ENCODE data around the gene CDK9.

CDK9 gene

GRCh38 chr9:127776195-127776923 is 9.5 kb upstream of the CDK9 start:
- Histone ChIP-seq H3K27ac (ENCODE audit: low read depth, low read length) (no peak overlapping the region), H2BK12ac (ENCODE audit: low read length) (no peak overlapping the region), H3K79me1 (ENCODE audit: low read length) (no peaks in the 10 kb centered on the region), H3K27me3 (ENCODE audit: insufficient read depth, low read length) (no peaks in the 10 kb centered on the region), H2AFZ (ENCODE audit: insufficient read depth, low read length, poor library complexity) (no peak overlapping the region), H3K14ac (ENCODE audit: low read length) (no peak overlapping the region), H4K91ac (ENCODE audit: low read depth, low read length) (no peak overlapping the region), H3K23ac (ENCODE audit: low read length) (no peak overlapping the region), H2BK120ac (ENCODE audit: insufficient read depth, low read length, poor library complexity) (no peak overlapping the region), H3K9ac (ENCODE audit: low read length) (no peak overlapping the region), H3K36me3 (ENCODE audit: control insufficient read depth in 1 of 2, insufficient read depth in 2 of 2, low read length in 2 of 2) (no peaks in the 10 kb centered on the region), H3K4me2 (ENCODE audit: low read length) (no peak overlapping the region), H3K4me1 (ENCODE audit: control insufficient read depth in 1 of 2, insufficient read depth in 2 of 2, low read length in 2 of 2) (peaks cover 0 to 2% of the 10 kb centered on the region in 2 experiments), H4K8ac (ENCODE audit: low read depth, low read length) (no peak overlapping the region), H3K79me2 (ENCODE audit: control insufficient read depth, insufficient read depth, low read length, poor library complexity) (no peaks in the 10 kb centered on the region), H2BK5ac (ENCODE audit: low read depth, low read length, poor library complexity) (no peak overlapping the region), H4K12ac (ENCODE audit: low read depth, low read length) (no peak overlapping the region), H3K18ac (ENCODE audit: low read length) (no peak overlapping the region), H2AK5ac (ENCODE audit: low read length) (no peak overlapping the region), H3K9me3 (ENCODE audit: insufficient read depth, low read depth, low read length) (peaks cover 2% of the 10 kb centered on the region), H3K4ac (ENCODE audit: low read depth, low read length) (no peak overlapping the region), H3K4me3 (ENCODE audit: low read depth, low read length) (no peak overlapping the region)
- no peak for DNase-seq
- WGBS (ENCODE audit: extremely low coverage, insufficient coverage, insufficient read length): no CpG with 5 or more reads among the region's 15 CpGs

GRCh38 chr9:127776924-127777289 is 8.9 kb upstream of the CDK9 start:
- Histone ChIP-seq H3K36me3 (ENCODE audit: control insufficient read depth in 1 of 2, insufficient read depth in 2 of 2, low read length in 2 of 2) (no peaks in the 10 kb centered on the region), H3K9ac (ENCODE audit: low read length) (no peak overlapping the region), H3K79me2 (ENCODE audit: control insufficient read depth, insufficient read depth, low read length, poor library complexity) (no peaks in the 10 kb centered on the region), H3K23ac (ENCODE audit: low read length) (no peak overlapping the region), H3K14ac (ENCODE audit: low read length) (no peak overlapping the region), H4K8ac (ENCODE audit: low read depth, low read length) (no peak overlapping the region), H3K18ac (ENCODE audit: low read length) (no peak overlapping the region), H3K27ac (ENCODE audit: low read depth, low read length) (no peak overlapping the region), H2BK12ac (ENCODE audit: low read length) (no peak overlapping the region), H3K9me3 (ENCODE audit: insufficient read depth, low read depth, low read length) (peaks cover 2% of the 10 kb centered on the region), H3K4ac (ENCODE audit: low read depth, low read length) (no peak overlapping the region), H3K4me2 (ENCODE audit: low read length) (no peak overlapping the region), H3K4me3 (ENCODE audit: low read depth, low read length) (no peak overlapping the region), H4K12ac (ENCODE audit: low read depth, low read length) (no peak overlapping the region), H3K79me1 (ENCODE audit: low read length) (no peaks in the 10 kb centered on the region), H2AK5ac (ENCODE audit: low read length) (no peak overlapping the region), H3K27me3 (ENCODE audit: insufficient read depth, low read length) (no peaks in the 10 kb centered on the region), H2BK120ac (ENCODE audit: insufficient read depth, low read length, poor library complexity) (no peak overlapping the region), H3K4me1 (ENCODE audit: control insufficient read depth in 1 of 2, insufficient read depth in 2 of 2, low read length in 2 of 2) (no peaks in the 10 kb centered on the region), H4K91ac (ENCODE audit: low read depth, low read length) (no peak overlapping the region), H2AFZ (ENCODE audit: insufficient read depth, low read length, poor library complexity) (no peak overlapping the region), H2BK5ac (ENCODE audit: low read depth, low read length, poor library complexity) (no peak overlapping the region)
- WGBS (ENCODE audit: extremely low coverage, insufficient coverage, insufficient read length): no CpG with 5 or more reads among the region's 5 CpGs
- DNase-seq: no peak

- no peaks in the 10 kb centered on the region for H3K36me3 ChIP-seq (ENCODE audit: control insufficient read depth in 1 of 2, insufficient read depth in 2 of 2, low read length in 2 of 2)
- H4K12ac ChIP-seq (ENCODE audit: low read depth, low read length): no peak overlapping the region
- no peak overlapping the region for H2BK12ac ChIP-seq (ENCODE audit: low read length)
- no peak overlapping the region for H2BK120ac ChIP-seq (ENCODE audit: insufficient read depth, low read length, poor library complexity)
- H3K27me3 ChIP-seq (ENCODE audit: insufficient read depth, low read length): no peaks in the 10 kb centered on the region
- no peak overlapping the region for H3K4me2 ChIP-seq (ENCODE audit: low read length)
- no peak overlapping the region for H3K9ac ChIP-seq (ENCODE audit: low read length)
- H3K23ac ChIP-seq (ENCODE audit: low read length): no peak overlapping the region
- no peak overlapping the region for H4K91ac ChIP-seq (ENCODE audit: low read depth, low read length)
- no peak for DNase-seq
- no peak overlapping the region for H3K4ac ChIP-seq (ENCODE audit: low read depth, low read length)
- no peak overlapping the region for H2BK5ac ChIP-seq (ENCODE audit: low read depth, low read length, poor library complexity)
- H2AFZ ChIP-seq (ENCODE audit: insufficient read depth, low read length, poor library complexity): no peak overlapping the region
- peaks cover 2% of the 10 kb centered on the region for H3K9me3 ChIP-seq (ENCODE audit: insufficient read depth, low read depth, low read length)
- no peak overlapping the region for H3K4me3 ChIP-seq (ENCODE audit: low read depth, low read length)
- no peak overlapping the region for H3K14ac ChIP-seq (ENCODE audit: low read length)
- no peaks in the 10 kb centered on the region for H3K4me1 ChIP-seq (ENCODE audit: control insufficient read depth in 1 of 2, insufficient read depth in 2 of 2, low read length in 2 of 2)
- no peak overlapping the region for H4K8ac ChIP-seq (ENCODE audit: low read depth, low read length)
- H3K18ac ChIP-seq (ENCODE audit: low read length): no peak overlapping the region
- no peak overlapping the region for H2AK5ac ChIP-seq (ENCODE audit: low read length)
- no peaks in the 10 kb centered on the region for H3K79me1 ChIP-seq (ENCODE audit: low read length)
- H3K27ac ChIP-seq (ENCODE audit: low read depth, low read length): no peak overlapping the region
- no peaks in the 10 kb centered on the region for H3K79me2 ChIP-seq (ENCODE audit: control insufficient read depth, insufficient read depth, low read length, poor library complexity)
- no CpG with 5 or more reads among the region's 18 CpGs for WGBS (ENCODE audit: extremely low coverage, insufficient coverage, insufficient read length)
These were observed 8.4 kb upstream of the CDK9 start for GRCh38 chr9:127777368-127777980.

- no peak within 1 kb of the TSS for H2AFZ ChIP-seq (ENCODE audit: insufficient read depth, low read length, poor library complexity)
- no peaks in the 10 kb centered on the region for H3K79me1 ChIP-seq (ENCODE audit: low read length)
- H3K36me3 ChIP-seq (ENCODE audit: control insufficient read depth in 1 of 2, insufficient read depth in 2 of 2, low read length in 2 of 2): no peaks in the 10 kb centered on the region
- H3K9ac ChIP-seq (ENCODE audit: low read length): no peak within 1 kb of the TSS
- no peak within 1 kb of the TSS for H2AK5ac ChIP-seq (ENCODE audit: low read length)
- WGBS (ENCODE audit: extremely low coverage, insufficient coverage, insufficient read length): no CpG with 5 or more reads among the region's 13 CpGs
- no peak within 1 kb of the TSS for H3K4me2 ChIP-seq (ENCODE audit: low read length)
- no peak within 1 kb of the TSS for H3K27ac ChIP-seq (ENCODE audit: low read depth, low read length)
- no peaks in the 10 kb centered on the region for H3K4me1 ChIP-seq (ENCODE audit: control insufficient read depth in 1 of 2, insufficient read depth in 2 of 2, low read length in 2 of 2)
- no peaks in the 10 kb centered on the region for H3K79me2 ChIP-seq (ENCODE audit: control insufficient read depth, insufficient read depth, low read length, poor library complexity)
- no peak within 1 kb of the TSS for H4K8ac ChIP-seq (ENCODE audit: low read depth, low read length)
- no peak within 1 kb of the TSS for H2BK5ac ChIP-seq (ENCODE audit: low read depth, low read length, poor library complexity)
- no peak within 1 kb of the TSS for H2BK120ac ChIP-seq (ENCODE audit: insufficient read depth, low read length, poor library complexity)
- H3K18ac ChIP-seq (ENCODE audit: low read length): no peak within 1 kb of the TSS
- no peak within 1 kb of the TSS for H3K14ac ChIP-seq (ENCODE audit: low read length)
- no peak within 1 kb of the TSS for H3K4me3 ChIP-seq (ENCODE audit: low read depth, low read length)
- no peak within 1 kb of the TSS for H4K91ac ChIP-seq (ENCODE audit: low read depth, low read length)
- H3K9me3 ChIP-seq (ENCODE audit: insufficient read depth, low read depth, low read length): peaks cover 2% of the 10 kb centered on the region
- no peak within 1 kb of the TSS for H3K23ac ChIP-seq (ENCODE audit: low read length)
- H2BK12ac ChIP-seq (ENCODE audit: low read length): no peak within 1 kb of the TSS
- no peak within 1 kb of the TSS for H3K4ac ChIP-seq (ENCODE audit: low read depth, low read length)
- H3K27me3 ChIP-seq (ENCODE audit: insufficient read depth, low read length): no peaks in the 10 kb centered on the region
- no peak within 1 kb of the TSS for H4K12ac ChIP-seq (ENCODE audit: low read depth, low read length)
- no peak for DNase-seq
These were observed 7.3 kb upstream of the CDK9 start, which contains the start of gene SH2D3C for GRCh38 chr9:127778280-127779135. Gene SH2D3C (minus strand): TSS chr9:127778666. CDS start chr9:127778627, 39 bp downstream.
